Naive thymus-derived CD4-positive, alpha-beta T cell (primary cell): Measurements from ENCODE around the gene IGSF8. TPM values are rescaled to one million over a fixed set of nuclear protein-coding genes. Genes with fewer than 3 reads are reported as not detected.

Experiments used
- ATAC-seq: fragments of 150-1000 bp; cut with Tn5 transposase; 2 replicates; pipeline ENCODE4 v1.10.0; 2021; ENCODE audit warnings: mild to moderate bottlenecking, moderate library complexity
- CTCF ChIA-PET: fragments of 350-600 bp; sonication (Branson Sonifier 250); formaldehyde crosslinking; loops from one replicate; lab custom pipeline; 2021; ENCODE audit warnings: antibody characterized with exemption; lab: Charles Lee
- POLR2A ChIA-PET: fragments of 350-600 bp; sonication (Branson Sonifier 250); formaldehyde crosslinking; loops from one replicate; lab custom pipeline; 2021; ENCODE audit warnings: antibody characterized with exemption, inconsistent platforms; lab: Charles Lee
- DNase-seq, 9 donors: peaks; one replicate each; pipeline versions ENCODE4 v3.0.0 to v3.0.0-alpha.2; 2020 to 2022; ENCODE audit warnings: mixed read lengths in 1 of 9
- H3K27ac ChIP-seq: one replicate; pipeline ENCODE4 v1.7.0; 2013; ENCODE audit warnings: mild to moderate bottlenecking, low read depth, low read length, moderate library complexity
- H3K27me3 ChIP-seq, 2 donors: one replicate each; pipeline ENCODE4 v1.7.0; 2013; ENCODE audit warnings: low read length in 2 of 2, mild to moderate bottlenecking in 2 of 2, moderate library complexity in 2 of 2; ENCODE audit not compliant: control insufficient read depth in 2 of 2, insufficient read depth in 2 of 2
- H3K36me3 ChIP-seq, 3 experiments: 1 replicate in 2 of 3; 2 replicates in 1 of 3; pipeline ENCODE4 v1.7.0; 2013; ENCODE audit warnings: low read length in 3 of 3, mild to moderate bottlenecking in 3 of 3, moderate library complexity in 1 of 3; ENCODE audit not compliant: insufficient read depth in 3 of 3, control insufficient read depth in 2 of 3
- H3K4me1 ChIP-seq, 2 donors: one replicate each; pipeline ENCODE4 v1.7.0; 2013; ENCODE audit warnings: low read length in 2 of 2, mild to moderate bottlenecking in 2 of 2, moderate library complexity in 1 of 2; ENCODE audit not compliant: control insufficient read depth in 2 of 2, insufficient read depth in 2 of 2
- H3K4me3 ChIP-seq: 2 replicates; pipeline ENCODE4 v1.7.0; 2013; ENCODE audit warnings: mild to moderate bottlenecking, low read length
- H3K9me3 ChIP-seq, 3 experiments: 1 replicate in 2 of 3; 2 replicates in 1 of 3; pipeline ENCODE4 v1.7.0; 2013; ENCODE audit warnings: low read length in 3 of 3; ENCODE audit not compliant: control insufficient read depth in 2 of 3
- H3K27ac Mint-ChIP-seq, 9 donors: one replicate each; pipeline ENCODE4 v1.8.0; 2020 to 2022; ENCODE audit warnings: mixed read lengths in 9 of 9, mild to moderate bottlenecking in 8 of 9, moderate library complexity in 5 of 9, inconsistent platforms in 2 of 9
- H3K27me3 Mint-ChIP-seq, 5 donors: one replicate each; pipeline ENCODE4 v1.8.0; 2021 to 2022; ENCODE audit warnings: mixed read lengths in 5 of 5, mild to moderate bottlenecking in 1 of 5
- H3K36me3 Mint-ChIP-seq, 5 donors: one replicate each; pipeline ENCODE4 v1.8.0; 2020 to 2022; ENCODE audit warnings: mixed read lengths in 5 of 5, mild to moderate bottlenecking in 3 of 5, inconsistent platforms in 1 of 5
- H3K4me1 Mint-ChIP-seq, 7 donors: one replicate each; pipeline ENCODE4 v1.8.0; 2020 to 2022; ENCODE audit warnings: mixed read lengths in 7 of 7, mild to moderate bottlenecking in 3 of 7, inconsistent platforms in 1 of 7
- H3K4me3 Mint-ChIP-seq, 10 donors: one replicate each; pipeline ENCODE4 v1.8.0; 2020 to 2022; ENCODE audit warnings: mild to moderate bottlenecking in 10 of 10, mixed read lengths in 10 of 10, moderate library complexity in 6 of 10, inconsistent platforms in 2 of 10
- H3K9me3 Mint-ChIP-seq, 11 donors: one replicate each; pipeline ENCODE4 v1.8.0; 2020 to 2022; ENCODE audit warnings: mixed read lengths in 11 of 11, mild to moderate bottlenecking in 4 of 11, inconsistent platforms in 1 of 11, moderate library complexity in 1 of 11
- intact Hi-C, 2 donors: fragments of 100-400 bp; cut with micrococcal nuclease; formaldehyde crosslinking; loops; one replicate each; pipeline ENCODE4 v1.15.1; 2023
- polyA plus RNA-seq, 2 donors: library from polyadenylated mRNA; unstranded; fragments of 300-500 nt; fragmentation: Illumina TruSeq; gene quantifications; one replicate each; pipeline ENCODE4 v1.2.3, GENCODE V29; 2021
- total RNA-seq, 6 experiments: library from RNA in 5 of 6; stranded (reverse) in 5 of 6; gene quantifications; 1 replicate in 5 of 6; 2 replicates in 1 of 6; pipeline ENCODE4 v1.2.3 and lab custom pipeline; 2021 to 2026

Gene IGSF8
- total and polyA plus RNA-seq, 7 experiments from 2014 or later: 31.9 to 68.7 (median 44.8) TPM

GRCh38 chr1:160082487-160082886, 15.9 kb downstream of the IGSF8 start:
- peaks cover 39 to 50% (median 46%) of the 10 kb centered on the region in 5 donors for H3K27me3 Mint-ChIP-seq
- POLR2A ChIA-PET: no interaction called here

GRCh38 chr1:160081261-160081936, 17.0 kb downstream of the IGSF8 start, which contains the start of gene KCNJ9:
TSS of gene KCNJ9 (plus strand) at chr1:160081538. CDS start at chr1:160084031, 2,493 bp downstream.
- DNase-seq (no peak), ATAC-seq (no peak)
- intact Hi-C loops: loop anchor here (5.0 to 10.0 kb wide), 2 partner anchors 49 to 947 kb away; partner anchors contain the start of gene PIGM (in 1 of the 2)
- ChIA-PET POLR2A (interaction anchor here (0.6 kb wide), 1 partner anchor 308 kb away, joined by 3 read pairs; no protein-coding TSS in a partner anchor), CTCF (interaction anchor here (1.0 to 5.2 kb wide), 3 partner anchors 15 to 65 kb away, joined by 3 to 58 read pairs (median 8); no protein-coding TSS in a partner anchor)
- Histone ChIP-seq H3K36me3 (no peaks in the 10 kb centered on the region), H3K27me3 (peaks cover 17% of the 10 kb centered on the region in 2 donors), H3K4me3 (no peak within 1 kb of the TSS), H3K27ac (no peak within 1 kb of the TSS), H3K9me3 (no peaks in the 10 kb centered on the region), H3K4me1 (peaks cover 0 to 7% of the 10 kb centered on the region in 2 donors)
- Mint-ChIP-seq H3K4me1 (peaks cover 12 to 19% (median 15%) of the 10 kb centered on the region in 7 donors), H3K36me3 (peaks cover 0 to 5% (median 0%) of the 10 kb centered on the region in 5 donors), H3K4me3 (peak within 1 kb of the TSS in 4 of 10 donors; percentile 34 to 81 (median 46)), H3K27ac (peak within 1 kb of the TSS in 2 of 9 donors; percentile 16 to 46), H3K9me3 (peaks cover 0 to 2% (median 0%) of the 10 kb centered on the region in 11 donors), H3K27me3 (peaks cover 44 to 55% (median 49%) of the 10 kb centered on the region in 5 donors)

More at GRCh38 chr1:160082487-160082886, 15.9 kb downstream of the IGSF8 start:
- H3K4me1 Mint-ChIP-seq: peaks cover 12 to 18% (median 15%) of the 10 kb centered on the region in 7 donors
- no peak overlapping the region for H3K27ac Mint-ChIP-seq
- intact Hi-C loops: loop anchor here (5.0 to 10.0 kb wide), 2 partner anchors 50 to 948 kb away; partner anchors contain the start of gene PIGM (in 1 of the 2)
- peaks cover 0 to 8% (median 7%) of the 10 kb centered on the region in 5 donors for H3K36me3 Mint-ChIP-seq
- no peaks in the 10 kb centered on the region for H3K9me3 ChIP-seq
- no peak for ATAC-seq
- peaks cover 0 to 10% (median 0%) of the 10 kb centered on the region in 3 experiments for H3K36me3 ChIP-seq
- DNase-seq: no peak
- peaks cover 17% of the 10 kb centered on the region in 2 donors for H3K27me3 ChIP-seq
- no peak overlapping the region for H3K4me3 ChIP-seq
- no peak overlapping the region for H3K27ac ChIP-seq
- CTCF ChIA-PET: interaction anchor here (0.7 to 5.2 kb wide), 5 partner anchors 9 to 209 kb away, joined by 3 to 71 read pairs (median 4); no protein-coding TSS in a partner anchor
- H3K9me3 Mint-ChIP-seq: peaks cover 0 to 2% (median 0%) of the 10 kb centered on the region in 11 donors
- peak overlapping the region in 6 of 10 donors; percentile 10 to 84 (median 58) for H3K4me3 Mint-ChIP-seq
- peaks cover 0 to 7% of the 10 kb centered on the region in 2 donors for H3K4me1 ChIP-seq

- no peak overlapping the region for H3K27ac ChIP-seq
- no peak overlapping the region for H3K4me3 ChIP-seq
- POLR2A ChIA-PET: no interaction called here
- H3K4me1 ChIP-seq: peaks cover 0 to 7% of the 10 kb centered on the region in 2 donors
- Mint-ChIP-seq H3K4me1 (peaks cover 9 to 15% (median 13%) of the 10 kb centered on the region in 7 donors), H3K36me3 (peaks cover 0 to 2% (median 0%) of the 10 kb centered on the region in 5 donors), H3K4me3 (no peak overlapping the region), H3K27ac (no peak overlapping the region), H3K27me3 (peaks cover 44 to 64% (median 57%) of the 10 kb centered on the region in 5 donors), H3K9me3 (peaks cover 0 to 2% (median 0%) of the 10 kb centered on the region in 11 donors)
- no peaks in the 10 kb centered on the region for H3K36me3 ChIP-seq
- DNase-seq: no peak
- intact Hi-C loops: loop anchor here (5.0 to 10.0 kb wide), 2 partner anchors 48 to 946 kb away; partner anchors contain the start of gene PIGM (in 1 of the 2)
- CTCF ChIA-PET: interaction anchor here (1.0 to 5.2 kb wide), 4 partner anchors 7 to 65 kb away, joined by 3 to 58 read pairs (median 10); no protein-coding TSS in a partner anchor
- no peak for ATAC-seq
- H3K9me3 ChIP-seq: no peaks in the 10 kb centered on the region
- peaks cover 17% of the 10 kb centered on the region in 2 donors for H3K27me3 ChIP-seq
Measured at GRCh38 chr1:160080381-160081100, 17.9 kb downstream of the IGSF8 start.

GRCh38 chr1:160079448-160079847, 19.0 kb downstream of the IGSF8 start:
- Histone ChIP-seq H3K9me3 (no peaks in the 10 kb centered on the region), H3K4me3 (no peak overlapping the region), H3K27me3 (peaks cover 17% of the 10 kb centered on the region in 2 donors), H3K27ac (no peak overlapping the region), H3K36me3 (no peaks in the 10 kb centered on the region), H3K4me1 (peaks cover 0 to 7% of the 10 kb centered on the region in 2 donors)
- ChIA-PET POLR2A (interaction anchor here (0.7 kb wide), 1 partner anchor 21 kb away, joined by 3 read pairs; no protein-coding TSS in a partner anchor), CTCF (interaction anchor here (0.9 to 5.2 kb wide), 7 partner anchors 8 to 137 kb away, joined by 3 to 58 read pairs (median 4); no protein-coding TSS in a partner anchor)
- Mint-ChIP-seq H3K4me1 (peaks cover 4 to 13% (median 10%) of the 10 kb centered on the region in 7 donors), H3K36me3 (no peaks in the 10 kb centered on the region), H3K9me3 (peaks cover 0 to 2% (median 0%) of the 10 kb centered on the region in 11 donors), H3K27me3 (peaks cover 51 to 75% (median 65%) of the 10 kb centered on the region in 5 donors), H3K27ac (no peak overlapping the region), H3K4me3 (no peak overlapping the region)
- DNase-seq (no peak), ATAC-seq (no peak)
- intact Hi-C loops: no loop called here

- POLR2A ChIA-PET: interaction anchor here (0.7 kb wide), 1 partner anchor 22 kb away, joined by 3 read pairs; no protein-coding TSS in a partner anchor
- H3K4me3 ChIP-seq: no peak overlapping the region
- H3K27me3 ChIP-seq: peaks cover 17% of the 10 kb centered on the region in 2 donors
- H3K9me3 ChIP-seq: no peaks in the 10 kb centered on the region
- peaks cover 0 to 10% (median 8%) of the 10 kb centered on the region in 7 donors for H3K4me1 Mint-ChIP-seq
- H3K27ac ChIP-seq: no peak overlapping the region
- no peaks in the 10 kb centered on the region for H3K36me3 Mint-ChIP-seq
- CTCF ChIA-PET: interaction anchor here (0.8 to 5.2 kb wide), 12 partner anchors 9 to 150 kb away, joined by 3 to 58 read pairs (median 4); partner anchors contain the start of gene PIGM
- ATAC-seq (peak; percentile 91), DNase-seq (peak; percentile 32 to 64 (median 53))
- H3K4me3 Mint-ChIP-seq: no peak overlapping the region
- H3K4me1 ChIP-seq: peaks cover 0 to 2% of the 10 kb centered on the region in 2 donors
- intact Hi-C loops: loop anchor here in 1 of 2 donors (1.0 kb wide), 1 partner anchor 32 kb away; no protein-coding TSS in a partner anchor
- H3K9me3 Mint-ChIP-seq: peaks cover 0 to 2% (median 0%) of the 10 kb centered on the region in 11 donors
- peak overlapping the region in 1 of 9 donors; percentile 4 for H3K27ac Mint-ChIP-seq
- H3K36me3 ChIP-seq: no peaks in the 10 kb centered on the region
- peaks cover 52 to 77% (median 65%) of the 10 kb centered on the region in 5 donors for H3K27me3 Mint-ChIP-seq
Measured at GRCh38 chr1:160078512-160079195, 19.8 kb downstream of the IGSF8 start.
